Germinal center (tissue), 1 donor: ENCODE measurements around the gene ABCB9.
"Not testable (repeated sequence)": the region's sequence is repeated elsewhere in the genome, so short reads cannot be mapped to it uniquely, and the experiment has no call there.

Experiments used
- DNase-seq: peaks from one replicate; pipeline ENCODE4 v3.0.0; 2012; ENCODE audit warnings: mixed read lengths, low spot score

ABCB9 gene

DNA sequence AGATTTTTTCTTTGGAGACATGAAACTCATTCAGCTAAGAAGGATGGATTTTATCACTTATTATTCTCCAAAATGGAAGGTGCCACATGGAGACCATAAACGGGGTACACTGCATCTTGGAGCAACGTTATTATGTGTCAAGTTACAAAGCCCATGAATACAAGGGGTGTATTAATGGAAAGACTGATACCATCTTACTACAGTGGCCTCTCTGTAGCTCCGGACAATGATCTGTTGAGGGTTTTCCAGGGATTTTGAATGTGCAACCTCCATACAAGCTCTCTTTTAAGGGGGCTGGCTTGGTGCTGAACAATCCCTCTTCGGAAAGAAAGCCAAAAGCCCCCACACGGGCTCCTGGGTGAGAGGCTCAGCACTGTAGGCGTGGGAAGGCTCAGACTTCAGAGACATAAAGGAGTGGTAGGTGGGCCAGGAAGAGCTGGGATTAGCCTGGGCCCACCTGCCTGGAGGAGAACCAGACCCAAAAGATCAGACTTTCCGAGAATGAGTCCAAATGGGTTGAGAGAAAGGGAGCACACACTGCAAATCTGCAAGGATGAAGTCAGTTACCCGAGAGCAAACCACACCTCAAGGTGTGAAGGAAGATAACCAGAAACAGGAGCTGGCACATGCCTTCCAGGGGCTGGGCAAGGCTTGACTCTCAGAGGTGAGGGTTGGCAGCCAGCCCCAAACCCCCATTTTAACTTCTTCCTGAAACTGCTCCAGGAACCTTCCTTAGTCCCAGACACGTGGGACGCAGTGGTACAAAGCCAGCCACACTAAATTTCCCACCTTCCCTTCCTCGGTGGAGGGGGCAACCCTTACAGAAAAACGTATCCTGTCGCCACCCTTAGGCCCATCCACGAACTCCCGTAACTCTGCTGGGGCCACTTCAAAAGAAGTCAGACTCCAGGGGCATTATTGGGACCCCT, 71.8 kb downstream of the ABCB9 start:
- no peak for DNase-seq

DNA sequence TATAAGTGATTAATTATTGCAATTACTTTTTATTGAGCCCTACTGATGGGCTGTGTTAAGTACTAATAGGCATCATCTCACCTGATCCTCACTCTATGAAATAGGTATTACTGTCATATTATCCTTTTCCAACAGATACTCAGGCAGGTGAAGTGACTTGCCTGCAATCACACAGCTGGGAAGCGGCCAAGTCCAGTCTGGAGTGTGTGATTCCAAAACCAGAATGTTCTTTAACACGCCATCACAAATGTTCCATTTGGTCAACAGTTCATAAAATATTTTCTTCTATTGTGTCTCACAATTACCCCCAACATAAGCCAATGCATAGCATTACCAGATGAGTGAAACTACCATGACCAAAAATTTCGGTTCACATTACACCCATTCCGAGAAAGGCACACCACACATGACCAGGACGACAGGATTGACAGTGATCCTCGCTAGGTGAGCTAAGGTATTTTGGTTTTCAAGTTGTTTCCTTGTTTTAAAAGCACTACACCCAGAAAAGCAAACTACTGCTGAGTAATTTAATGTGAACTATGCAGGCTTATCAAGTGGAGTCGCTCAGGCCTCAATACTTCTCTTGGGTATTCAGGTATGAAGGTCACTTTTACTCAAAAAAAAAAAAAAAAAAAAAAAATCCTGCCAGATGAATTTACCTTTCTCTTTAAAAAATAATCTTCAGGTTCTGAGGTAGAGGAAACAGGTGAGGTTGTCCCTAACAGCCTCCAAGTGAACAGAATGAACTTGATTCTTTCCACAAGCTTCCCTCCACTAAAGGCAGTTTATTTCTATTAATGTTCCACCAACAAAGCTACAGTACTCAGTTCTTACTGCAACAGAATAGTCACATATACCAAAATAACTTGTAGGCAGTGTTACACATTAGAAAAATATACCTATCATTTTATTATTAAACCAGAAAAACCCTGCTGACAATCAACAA, 72.8 kb downstream of the ABCB9 start:
- DNase-seq: no peak

DNA sequence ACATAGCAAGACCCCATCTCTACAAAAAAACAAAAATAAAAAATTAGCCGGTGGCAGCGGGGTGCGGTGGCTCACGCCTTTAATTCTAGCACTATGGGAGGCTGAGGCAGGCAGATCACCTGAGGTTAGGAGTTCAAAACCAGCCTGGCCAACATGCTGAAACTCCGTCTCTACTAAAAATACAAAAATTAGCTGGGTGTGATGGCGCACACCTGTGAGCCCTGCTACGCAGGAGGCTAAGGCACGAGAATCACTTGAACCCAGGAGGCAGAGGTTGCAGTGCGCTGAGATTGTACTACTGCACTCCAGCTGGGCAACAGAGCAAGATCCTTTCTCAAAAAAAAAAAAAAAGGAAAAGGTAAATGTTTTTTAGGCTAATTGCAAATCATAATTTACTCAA, 73.5 kb downstream of the ABCB9 start:
- DNase-seq: not testable (repeated sequence)

DNA sequence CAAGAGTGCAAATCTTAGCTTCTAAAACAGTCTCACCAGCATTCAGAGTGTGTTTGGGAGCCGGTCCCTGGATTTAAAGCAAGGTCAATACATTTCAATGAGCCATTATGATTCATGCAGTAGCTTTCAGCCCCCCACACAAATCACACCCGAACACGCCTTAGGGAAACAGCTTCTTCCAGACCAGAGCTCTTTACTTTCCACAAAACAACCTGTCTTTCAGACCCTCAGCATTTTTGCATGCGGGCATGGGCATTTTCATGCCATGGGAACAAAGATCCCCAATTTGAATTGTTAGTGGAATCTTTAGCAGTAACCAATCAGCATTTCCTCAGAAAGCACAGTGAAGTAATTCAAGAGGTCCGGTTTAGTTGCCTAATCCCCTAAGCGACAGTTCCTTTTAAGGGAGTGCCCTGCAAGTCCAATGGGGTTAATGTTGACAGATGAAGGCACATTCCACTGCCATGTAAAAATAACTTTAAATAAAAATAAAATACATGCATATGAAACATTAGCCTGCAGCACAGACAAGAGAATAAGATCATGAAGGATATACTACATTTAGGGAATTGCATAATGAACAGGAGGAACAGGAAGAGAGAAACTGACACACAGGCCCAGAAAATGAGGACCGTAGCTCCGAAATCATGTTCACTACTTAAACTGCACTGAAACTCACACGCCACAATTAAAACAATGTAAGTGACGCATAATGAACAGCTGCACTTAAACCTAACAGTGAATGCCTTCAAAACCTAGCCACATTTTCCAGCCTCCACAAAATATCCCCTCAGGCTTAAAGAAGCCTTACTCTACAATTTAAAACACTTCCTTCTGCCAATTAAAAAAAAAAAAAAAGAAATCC, 74.4 kb downstream of the ABCB9 start:
- no peak for DNase-seq

DNA sequence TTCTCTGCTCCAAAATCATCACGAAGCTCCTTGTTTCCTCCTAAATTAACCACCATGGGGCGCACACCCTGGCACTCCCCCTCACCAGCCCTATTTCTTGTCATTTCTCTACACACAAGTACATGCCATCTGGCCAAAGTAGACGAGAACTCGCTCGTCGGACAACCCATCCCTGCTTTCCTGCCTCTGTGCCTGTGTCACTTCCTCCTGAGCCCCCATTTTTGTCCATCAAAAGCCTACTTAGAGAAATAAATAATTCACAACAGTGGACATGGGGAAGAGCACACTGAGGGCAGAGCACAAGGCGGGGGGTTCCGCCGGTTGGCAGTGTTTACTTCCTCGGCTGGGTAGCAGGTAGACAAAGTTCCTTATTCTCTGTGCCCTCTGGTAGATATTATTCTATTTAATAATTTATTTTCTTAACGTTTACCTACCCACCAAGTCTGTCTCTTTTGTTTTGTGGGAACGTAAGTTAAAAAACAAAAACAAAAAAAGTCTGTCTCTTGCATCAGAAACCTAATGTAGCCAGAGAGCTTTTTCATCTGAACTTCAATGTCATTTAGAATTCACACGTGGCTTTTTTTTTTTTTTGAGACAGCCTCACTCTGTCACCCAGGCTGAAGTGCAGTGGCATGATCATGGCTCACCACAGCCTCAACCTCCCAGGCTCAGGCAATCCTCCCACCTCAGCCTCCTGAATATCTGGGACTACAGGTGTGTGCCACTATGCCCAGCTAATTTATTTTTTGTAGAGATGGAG, 76.3 kb downstream of the ABCB9 start:
- no peak for DNase-seq

DNA sequence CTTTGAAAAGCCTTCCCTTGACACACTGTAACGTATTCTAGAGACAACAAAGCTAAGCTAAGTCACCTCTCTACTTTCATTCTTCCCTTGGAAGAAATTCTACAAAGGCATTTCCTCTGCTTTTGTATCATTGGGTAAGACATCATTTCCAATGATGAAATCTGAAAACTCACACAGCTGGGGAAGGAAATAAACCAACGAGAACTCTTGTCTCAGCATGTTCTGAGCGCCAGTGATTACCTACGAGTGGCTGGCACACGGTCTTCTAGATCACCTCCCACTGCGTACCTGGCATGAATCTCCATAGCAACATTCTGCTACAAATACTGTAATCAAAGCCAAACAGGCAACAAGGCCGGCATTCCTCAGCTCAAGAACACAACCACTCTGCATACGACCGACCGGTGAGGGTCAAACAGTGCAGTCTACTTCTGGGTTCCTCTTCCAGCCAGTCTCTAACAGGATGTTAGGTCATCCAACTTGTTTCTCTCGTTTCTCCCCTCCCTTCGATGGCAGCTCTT, 78.0 kb downstream of the ABCB9 start:
- no peak for DNase-seq

DNA sequence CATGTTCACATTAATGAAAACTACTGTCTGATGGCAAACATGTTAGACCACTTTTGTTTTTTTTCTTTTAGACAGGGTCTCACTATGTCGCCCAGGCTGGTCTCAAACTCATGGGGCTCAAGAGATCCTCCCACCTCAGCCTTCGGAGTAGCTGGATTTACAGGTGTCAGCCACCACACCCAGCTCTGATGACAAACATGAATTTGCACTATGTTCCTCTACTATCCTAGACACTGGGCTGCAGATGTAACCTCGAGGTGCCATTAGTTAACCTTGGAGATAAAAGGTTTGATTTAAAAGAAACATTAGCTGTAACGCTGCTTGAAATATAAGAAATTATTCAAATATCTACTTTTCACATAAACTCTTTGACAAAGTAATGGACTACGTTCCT, 78.4 kb downstream of the ABCB9 start:
- no peak for DNase-seq

DNA sequence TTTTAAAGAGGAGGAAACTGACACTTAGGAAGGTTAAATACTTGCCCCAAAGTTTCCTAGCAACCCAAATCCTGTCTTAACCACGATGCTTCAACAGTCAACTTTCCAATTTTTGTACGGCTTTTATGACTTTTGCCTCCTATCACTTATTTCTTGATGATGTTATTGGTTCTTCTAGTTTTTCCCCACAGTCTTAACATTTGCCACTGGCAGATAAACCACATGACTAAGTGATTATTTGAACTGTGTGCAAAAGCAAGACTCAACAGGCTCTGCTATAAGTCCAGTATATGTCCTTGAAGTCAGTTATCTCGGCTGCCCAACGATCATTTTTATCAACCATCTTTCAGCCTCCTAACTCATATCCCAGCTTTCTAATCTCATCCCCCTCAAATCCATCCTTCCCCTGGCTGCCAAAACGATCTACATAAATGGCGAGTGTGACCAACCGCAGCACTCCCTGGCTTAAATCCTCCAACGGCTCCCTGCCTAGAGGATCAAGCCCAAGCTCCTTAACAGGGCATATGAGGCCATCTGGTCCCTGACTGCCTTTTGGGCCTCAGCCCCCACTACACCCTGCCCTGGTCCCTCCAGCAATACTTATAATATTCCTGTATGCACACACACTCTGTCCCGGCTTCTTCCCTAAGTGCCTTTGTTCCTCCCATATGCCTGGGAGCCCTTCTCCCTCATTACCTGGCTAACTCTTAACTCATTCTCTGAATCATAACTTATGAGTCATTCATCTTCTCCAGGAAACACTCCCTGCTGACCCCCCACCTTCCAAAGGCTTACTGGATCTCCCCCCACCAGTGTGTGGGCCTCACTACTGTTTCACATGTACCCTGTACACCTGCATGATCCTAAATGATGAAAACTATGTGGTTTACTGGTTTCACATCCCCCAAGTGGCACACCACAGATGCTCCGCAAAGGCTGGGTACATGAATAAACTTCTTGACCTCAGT, 79.1 kb downstream of the ABCB9 start:
- peak; percentile 69 for DNase-seq

DNA sequence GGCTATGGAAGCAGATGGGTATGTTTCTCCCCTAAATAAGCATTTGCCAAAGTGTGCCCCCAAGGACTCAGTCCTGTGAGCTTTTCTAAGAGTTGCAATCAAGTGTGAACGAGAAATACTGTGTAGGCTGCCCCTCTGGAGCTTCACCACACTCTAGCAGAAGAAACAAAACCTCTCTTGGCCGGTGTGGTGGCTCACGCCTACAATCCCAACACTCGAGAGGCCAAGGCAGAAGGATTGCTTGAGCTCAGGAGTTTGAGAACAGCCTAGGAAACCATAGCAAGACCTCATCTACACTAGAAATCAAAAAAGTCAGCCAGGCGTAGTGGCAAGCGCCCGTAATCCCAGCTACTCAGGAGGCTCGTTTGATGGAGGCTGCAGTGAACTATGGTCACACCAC, 80.1 kb downstream of the ABCB9 start:
- no peak for DNase-seq

DNA sequence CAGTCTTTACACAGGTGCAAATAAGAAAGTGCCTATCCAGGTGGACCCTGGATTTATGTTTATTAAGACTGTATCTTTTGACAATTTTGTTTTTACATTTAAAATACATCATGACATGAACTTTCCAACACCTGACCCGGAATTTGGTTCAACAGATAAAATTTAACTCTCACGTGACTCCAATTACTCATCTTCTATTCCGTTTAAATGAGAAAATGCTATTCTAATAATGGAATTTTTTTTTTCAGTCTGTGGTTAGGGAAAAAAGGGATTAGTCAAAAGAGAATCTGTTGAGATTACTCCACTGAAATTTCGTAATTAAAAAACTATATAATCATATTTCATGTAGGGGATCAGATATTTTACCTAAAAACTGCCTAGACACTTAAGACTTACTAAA, 81.4 kb downstream of the ABCB9 start:
- DNase-seq: no peak

DNA sequence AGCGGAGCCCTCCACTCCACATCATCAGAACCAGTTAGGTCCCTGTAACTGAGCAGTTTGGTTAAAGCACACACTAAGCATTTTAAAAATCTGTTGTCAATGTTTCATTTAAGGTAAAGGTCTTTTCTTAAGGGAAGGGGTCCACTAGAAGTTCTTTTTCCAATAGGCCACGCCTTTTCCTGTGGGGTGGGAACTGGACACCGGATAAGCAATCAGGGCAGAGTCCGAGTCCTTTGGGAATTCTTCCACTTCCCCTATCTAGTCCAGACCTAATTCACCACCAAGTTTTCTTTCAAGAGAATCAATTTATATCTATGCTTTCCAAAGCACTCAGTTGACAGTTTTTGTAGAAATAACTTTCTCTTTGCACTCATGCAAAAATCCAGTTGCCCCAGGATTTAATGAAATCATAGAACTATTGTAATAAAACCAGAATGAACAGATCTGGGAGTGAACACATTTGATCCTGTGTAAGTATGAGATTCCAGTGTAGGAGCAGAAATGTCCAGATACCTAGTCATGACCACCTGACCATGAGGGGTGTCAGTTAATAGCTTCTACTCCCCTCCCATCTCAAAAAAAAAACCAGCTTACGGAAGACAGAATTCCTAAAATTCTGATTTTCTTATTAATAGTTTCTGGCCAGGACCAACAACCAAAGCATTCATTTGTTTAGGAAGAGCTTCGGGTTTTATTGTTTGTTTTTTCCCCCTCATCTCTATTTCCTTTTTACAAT, 82.0 kb downstream of the ABCB9 start:
- no peak for DNase-seq

DNA sequence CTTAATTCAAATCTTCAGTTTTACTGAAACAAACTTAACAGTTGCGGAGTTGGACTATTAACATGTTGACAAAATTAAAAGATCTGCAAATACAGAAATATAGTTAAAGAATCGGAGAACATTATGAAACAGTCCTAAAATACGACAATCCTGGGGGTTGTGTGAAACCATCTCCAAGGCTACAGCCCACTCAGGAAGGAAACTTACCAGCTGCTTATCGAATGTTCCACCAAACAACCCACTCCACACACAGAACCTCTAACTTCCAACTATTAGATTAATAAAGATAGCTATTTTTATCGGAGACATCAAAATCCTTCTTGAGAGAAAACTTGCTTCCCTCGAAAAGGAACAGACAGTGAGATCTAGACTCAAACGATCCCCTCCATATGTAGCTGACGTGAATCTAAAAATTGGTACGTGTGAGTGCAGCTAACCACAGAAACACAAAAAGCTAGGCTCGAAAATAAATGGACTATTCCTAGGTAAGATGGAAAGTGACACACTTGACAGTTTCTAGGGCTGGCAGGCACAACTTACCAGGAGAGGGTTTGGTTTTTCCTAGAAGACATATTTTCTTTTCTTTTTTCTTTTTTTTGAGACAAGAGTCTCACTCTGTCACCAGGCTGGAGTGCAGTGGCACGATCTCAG, 83.2 kb downstream of the ABCB9 start:
- DNase-seq: no peak

DNA sequence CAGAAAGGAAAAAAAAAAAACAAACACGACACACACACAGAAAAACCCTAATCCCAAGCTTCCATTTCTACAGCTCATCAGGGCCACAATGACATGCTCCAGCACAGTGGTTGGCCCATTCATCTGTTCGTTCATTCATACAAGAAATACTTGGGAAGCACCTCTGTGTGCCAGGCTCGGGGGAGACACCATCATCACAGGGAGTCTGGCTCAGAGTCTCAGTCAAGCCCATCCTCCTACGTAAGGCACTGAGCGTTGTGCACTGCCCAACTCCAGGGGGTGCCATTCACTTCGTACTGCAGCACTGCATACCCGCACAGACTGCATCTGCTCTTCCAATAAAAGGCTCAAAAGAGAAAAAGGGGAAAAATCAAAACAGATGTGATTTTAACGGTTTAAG, 85.6 kb downstream of the ABCB9 start:
- DNase-seq: no peak

DNA sequence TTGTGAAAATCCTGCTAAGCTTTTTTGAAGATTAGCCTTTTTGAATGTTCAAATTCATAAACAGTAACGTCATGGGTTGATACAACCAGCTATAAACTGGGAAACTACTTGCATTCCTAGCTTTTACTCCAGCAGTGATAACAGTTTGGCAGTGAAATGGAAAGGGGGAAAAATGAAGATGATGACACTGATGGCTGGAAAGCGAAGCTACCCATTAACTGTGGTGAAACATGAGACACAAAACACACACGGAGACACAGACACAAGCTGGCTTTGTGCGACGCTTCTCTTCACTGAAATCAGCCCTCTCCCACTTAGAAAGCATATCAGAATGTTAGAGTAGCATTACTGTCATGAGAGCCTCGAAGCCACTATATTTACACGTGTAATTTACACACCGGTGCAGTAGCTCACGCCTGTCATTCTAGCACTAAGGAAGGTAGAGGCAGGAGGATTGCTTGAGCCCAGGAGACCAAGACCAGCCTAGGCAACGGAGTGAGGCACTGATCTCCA, 86.1 kb downstream of the ABCB9 start:
- no peak for DNase-seq
